ENCODE measurements around the gene CISD3.
A peak's percentile ranks its signal among the peaks of the same experiment; 100 is the strongest.

- TF ChIP-seq POLR2A (IDR thresholded peaks at IDR 0.05) (no peak), CTCF (IDR thresholded peaks at IDR 0.05) (peak in 1 of 4 experiments; percentile 17)
These were observed 4.1 kb downstream of the CISD3 start for GRCh38 chr17:38733982-38734973.
